NCI-H1436 (cell line): Measurements from ENCODE around the gene MTSS2.

ENCODE experiments used
- DNase-seq: peaks from one replicate; lab custom pipeline; 2025; lab: John Stamatoyannopoulos, UW

Gene MTSS2

GRCh38 chr16:70687102-70687511 is 1.3 kb upstream of the MTSS2 start:
- no peak for DNase-seq

GRCh38 chr16:70686376-70687101 is 686 bp upstream of the MTSS2 start:
- no peak for DNase-seq

- DNase-seq, result no peak
These were observed 554 bp downstream of the MTSS2 start for GRCh38 chr16:70685061-70685937.

DNA sequence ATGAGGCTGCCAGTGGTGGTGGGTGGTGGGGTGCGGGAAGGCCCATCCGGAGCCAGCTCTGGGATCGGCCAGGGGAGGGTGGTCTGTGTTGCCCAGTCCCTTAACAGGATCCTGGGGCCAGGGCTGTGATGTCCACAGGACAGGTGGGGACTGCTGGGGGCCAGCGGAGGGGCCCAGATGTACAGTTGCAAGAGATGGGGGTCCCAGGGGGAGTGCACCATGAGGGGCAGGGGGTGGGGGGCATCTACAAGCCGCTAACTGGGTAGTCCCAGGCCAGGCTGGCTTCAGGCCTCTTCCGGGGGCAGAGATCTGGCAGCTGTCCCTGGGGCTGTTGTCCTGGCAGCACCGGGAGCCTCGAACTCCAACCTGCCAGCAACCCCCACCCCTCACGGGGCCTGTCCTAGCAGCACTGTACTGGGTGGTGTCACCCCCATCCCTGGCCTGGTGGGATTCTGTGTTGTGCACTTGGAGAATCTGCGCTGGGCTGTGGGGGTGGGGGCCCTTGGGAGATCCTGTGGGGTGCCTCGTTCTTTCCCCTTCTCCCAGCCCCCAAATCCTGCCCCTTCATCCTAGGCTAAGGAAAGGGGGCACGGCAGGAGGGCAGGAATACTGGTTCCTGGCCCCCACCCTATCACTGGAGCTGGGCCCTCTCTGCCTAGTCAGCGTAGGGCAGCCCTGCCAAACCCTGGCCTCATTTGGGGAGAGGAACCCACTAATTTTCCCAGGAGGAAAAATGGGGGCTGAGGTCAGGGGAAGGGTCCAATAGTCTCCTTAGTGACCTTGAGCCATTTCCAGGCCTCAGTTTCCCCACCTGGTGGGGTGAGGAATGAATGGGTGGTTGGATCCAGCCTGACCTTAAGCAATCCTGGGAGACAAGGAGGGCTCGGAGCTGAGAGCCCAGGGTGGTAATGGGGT is 1.4 kb downstream of the MTSS2 start:
- no peak for DNase-seq

DNA sequence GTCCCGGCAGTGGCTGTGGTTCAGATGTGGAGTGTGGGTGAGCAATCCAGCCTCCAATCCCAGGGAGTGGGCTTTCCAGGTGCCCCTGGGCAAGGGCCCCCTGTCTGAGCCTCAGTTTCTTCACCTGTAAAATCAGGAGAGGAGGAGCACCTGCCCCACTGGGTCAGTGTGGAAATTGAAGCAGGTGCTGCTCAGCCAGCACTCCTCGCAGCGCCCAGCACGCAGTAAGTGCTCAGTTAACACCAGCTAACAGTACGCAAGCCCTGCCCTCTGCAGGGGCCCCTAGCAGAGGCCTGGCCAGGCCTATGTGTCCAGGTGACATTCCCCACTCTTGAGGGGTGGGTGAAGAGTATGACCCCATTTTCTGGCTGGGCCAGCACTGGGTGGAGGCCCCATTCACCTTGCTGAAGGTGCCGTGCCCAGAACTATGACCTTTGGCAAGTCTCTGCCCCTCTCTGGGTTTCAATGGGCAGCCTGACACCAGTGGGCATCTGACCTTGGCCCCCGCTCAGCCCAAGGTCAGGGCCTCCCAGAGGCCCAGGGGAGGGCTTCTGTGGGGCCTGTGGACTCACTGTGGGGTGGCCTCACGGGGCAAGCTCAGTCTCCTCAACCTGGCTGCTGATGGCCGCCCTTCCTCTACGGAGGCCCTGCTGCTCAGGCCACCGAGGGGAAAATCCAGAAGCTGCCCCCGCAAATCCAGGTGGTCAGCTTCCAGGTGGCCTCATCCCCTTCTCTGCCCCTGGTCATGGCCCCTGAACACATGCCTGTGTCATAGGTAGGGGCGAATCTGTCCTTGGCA is 2.5 kb downstream of the MTSS2 start:
- no peak for DNase-seq

- DNase-seq, result no peak
These were observed 3.4 kb downstream of the MTSS2 start for GRCh38 chr16:70682239-70683145.

DNA sequence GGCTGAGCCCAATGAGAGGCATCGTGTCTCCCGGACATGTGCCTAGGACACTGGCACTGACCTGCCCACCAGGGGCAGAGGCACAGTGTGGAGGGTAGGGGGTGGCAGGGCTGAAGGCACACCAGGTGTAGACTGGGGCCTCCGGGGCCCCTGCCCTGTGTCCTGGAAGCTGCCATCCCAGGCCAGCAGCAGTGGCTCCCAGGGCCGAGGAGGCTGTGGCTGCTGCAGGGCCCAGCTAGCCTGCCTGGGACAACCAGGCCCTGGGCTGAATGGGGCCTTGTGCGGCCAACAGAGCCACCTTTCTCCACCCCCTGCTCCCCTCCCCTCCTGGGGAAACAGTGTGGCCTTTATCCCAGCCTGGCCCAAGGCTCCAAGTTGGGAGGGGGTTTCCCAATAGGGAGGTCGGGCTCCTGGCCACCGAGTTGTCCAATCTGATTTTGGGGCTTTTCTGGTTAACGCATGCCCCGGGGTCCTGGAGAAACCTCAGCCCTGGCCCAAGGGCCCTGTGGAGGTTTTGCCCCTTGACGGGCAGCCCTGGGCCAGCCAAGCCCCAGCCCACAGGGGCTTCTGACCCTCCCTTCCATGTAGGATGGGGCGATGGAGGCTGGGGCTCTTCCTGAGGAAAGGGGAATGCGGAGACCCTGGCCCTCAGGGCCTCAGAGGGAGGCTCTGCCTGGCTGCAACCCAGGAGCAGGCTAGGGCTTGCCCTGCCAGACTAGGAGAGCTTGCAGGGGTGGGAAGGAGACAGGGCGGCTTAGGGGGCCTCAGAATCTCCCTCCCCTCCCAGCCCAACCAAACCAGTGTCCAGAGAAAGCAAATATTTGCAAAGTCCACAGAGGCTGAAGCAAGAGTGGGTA is 4.2 kb downstream of the MTSS2 start:
- DNase-seq, result no peak

- no peak for DNase-seq
These were observed 5.1 kb downstream of the MTSS2 start for GRCh38 chr16:70680495-70681381.

- no peak for DNase-seq
These were observed 6.0 kb downstream of the MTSS2 start for GRCh38 chr16:70679671-70680494.

- no peak for DNase-seq
These were observed 6.8 kb downstream of the MTSS2 start for GRCh38 chr16:70678898-70679670.

DNA sequence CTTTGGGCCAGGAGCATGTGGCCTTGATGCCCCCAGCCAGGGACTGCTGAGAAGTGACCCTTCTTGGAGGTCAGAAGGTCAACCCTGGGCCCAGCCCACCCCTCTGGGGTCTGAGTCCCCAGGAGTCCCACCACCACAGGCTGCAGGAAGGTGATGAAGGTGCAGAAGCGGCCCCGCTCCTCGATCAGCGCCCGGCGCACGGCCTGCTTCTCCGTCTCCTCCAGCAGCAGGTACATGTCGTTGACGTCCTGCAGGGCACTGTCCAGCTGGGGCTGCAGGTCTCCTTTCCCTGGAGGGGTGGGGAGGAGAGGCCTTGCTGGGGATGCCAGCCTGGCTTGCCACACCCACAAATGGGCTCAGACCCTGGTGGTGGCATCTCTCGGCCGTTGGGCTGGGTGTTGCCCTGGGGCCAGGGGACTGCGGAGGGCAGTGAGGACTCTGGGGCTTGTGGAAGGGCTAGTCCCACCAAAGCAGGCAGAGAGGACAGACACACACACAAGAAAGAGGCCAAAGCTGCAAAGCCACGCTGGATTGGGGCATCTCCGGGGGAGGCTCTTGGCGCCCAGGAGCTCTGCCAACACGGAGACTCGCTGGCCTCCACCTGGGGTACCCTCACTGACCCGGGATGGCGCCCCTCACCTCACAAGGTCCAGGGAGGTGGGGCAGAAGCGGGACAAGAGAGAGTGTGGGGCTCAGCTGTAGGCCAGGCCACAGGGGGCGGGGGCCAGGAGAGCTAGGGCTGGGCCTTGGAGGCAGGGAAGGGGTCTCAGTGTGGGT is 7.5 kb downstream of the MTSS2 start:
- DNase-seq, result no peak

DNA sequence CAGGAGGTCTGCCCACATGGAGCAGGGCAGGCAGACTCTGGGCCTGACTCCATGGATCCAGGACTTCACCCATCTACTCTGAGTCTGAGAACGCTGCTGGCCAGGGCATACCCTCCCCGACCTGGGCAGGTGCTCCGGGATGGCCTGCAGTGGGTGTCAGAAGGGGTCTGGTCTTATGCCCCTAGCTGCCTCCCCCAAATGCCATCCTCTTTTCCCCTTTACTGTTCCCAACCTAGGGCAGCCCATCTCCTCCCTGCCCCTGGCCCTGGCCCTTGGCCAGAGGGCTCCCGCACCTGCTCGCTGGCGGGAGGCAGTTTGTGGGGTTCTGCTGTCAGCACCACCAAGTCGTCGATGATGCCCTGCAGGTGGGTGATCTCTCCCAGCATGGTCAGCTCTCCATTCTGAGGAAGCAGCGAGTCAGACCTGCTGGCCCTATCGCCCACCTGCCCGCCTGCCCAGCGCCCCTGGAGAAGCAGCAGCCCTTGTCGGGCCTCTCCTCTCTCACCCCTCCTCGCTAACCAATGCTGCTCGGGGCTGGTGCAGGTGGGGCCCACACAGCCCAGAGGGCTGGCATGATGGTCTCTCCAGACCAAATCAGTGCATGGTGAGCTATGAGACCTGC is 8.2 kb downstream of the MTSS2 start:
- no peak for DNase-seq

DNA sequence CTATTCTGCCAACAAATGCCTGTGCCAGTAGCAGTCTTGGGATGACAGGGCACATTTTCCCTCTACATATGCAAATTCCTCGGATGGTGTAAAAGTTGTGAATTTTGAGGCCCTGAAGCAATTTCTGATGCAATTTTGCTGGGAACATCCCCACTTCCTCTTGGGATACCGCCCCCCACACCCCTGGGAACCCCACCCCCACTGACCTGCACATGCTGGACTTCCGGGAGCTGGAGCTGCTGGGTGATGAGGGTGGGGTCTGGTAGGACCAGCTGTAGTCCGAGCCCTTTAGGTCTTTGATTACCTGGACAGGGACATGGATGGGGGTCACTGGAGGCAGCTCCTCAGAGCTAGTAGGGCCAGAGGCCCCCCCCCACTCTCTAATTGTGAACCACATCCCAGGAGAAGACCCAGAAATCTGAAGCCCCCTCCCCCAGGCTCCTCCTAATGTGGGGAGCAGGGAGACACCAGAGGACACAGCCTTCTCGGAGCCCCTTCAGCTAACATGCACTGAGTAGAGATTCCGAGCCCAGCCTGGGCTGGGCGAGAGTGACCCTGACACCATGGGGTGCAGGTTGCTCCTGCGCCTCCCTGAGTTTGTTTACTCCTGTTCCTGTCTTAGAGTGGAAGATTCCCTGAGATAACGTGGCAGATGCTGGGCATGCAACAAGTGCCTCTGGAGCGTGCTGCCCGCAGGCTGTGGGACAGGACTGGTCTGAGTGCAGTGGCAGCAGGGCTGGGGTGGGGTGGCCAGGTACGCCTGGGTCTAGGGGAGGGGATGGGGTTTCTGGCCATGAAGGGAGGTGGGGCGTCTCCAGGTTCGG is 9.0 kb downstream of the MTSS2 start:
- no peak for DNase-seq

GRCh38 chr16:70675851-70676513 is 9.9 kb downstream of the MTSS2 start:
- DNase-seq, result no peak
